Chondrocyte (in vitro differentiated cells): ENCODE results near the gene CHRM2. TPM values are rescaled to one million over a fixed set of nuclear protein-coding genes. Genes with fewer than 3 reads are reported as not detected.

Experiments
- DNase-seq: peaks from one replicate; pipeline ENCODE4 v3.0.0; 2021; ENCODE audit warnings: mixed read lengths, low spot score
- H3K27ac Mint-ChIP-seq: one replicate; pipeline ENCODE4 v1.8.0; 2021; ENCODE audit warnings: mild to moderate bottlenecking, moderate library complexity, mixed read lengths; ENCODE audit not compliant: unreplicated experiment
- H3K27me3 Mint-ChIP-seq: 2 replicates; pipeline ENCODE4 v1.8.0; 2021; ENCODE audit warnings: low read depth, mixed read lengths
- H3K36me3 Mint-ChIP-seq: 2 replicates; pipeline ENCODE4 v1.8.0; 2021; ENCODE audit warnings: low read depth, mixed read lengths
- H3K4me1 Mint-ChIP-seq: 2 replicates; pipeline ENCODE4 v1.8.0; 2021; ENCODE audit warnings: low read depth, mild to moderate bottlenecking, mixed read lengths
- H3K4me3 Mint-ChIP-seq: one replicate; pipeline ENCODE4 v1.8.0; 2021; ENCODE audit warnings: mild to moderate bottlenecking, moderate library complexity, mixed read lengths; ENCODE audit not compliant: unreplicated experiment
- H3K9me3 Mint-ChIP-seq: 2 replicates; pipeline ENCODE4 v1.8.0; 2021; ENCODE audit warnings: low read depth, mixed read lengths
- microRNA-seq: library from miRNA; unstranded; fragments of <30 nt; microRNA quantifications from one replicate; pipeline ENCODE4 v1.2.0, GENCODE V29; 2020; ENCODE audit warnings: borderline number of aligned reads
- total RNA-seq: library from RNA; stranded (reverse); gene quantifications from 3 replicates; pipeline ENCODE4 v1.2.1, GENCODE V29; 2021
- TF ChIP-seq, protein P1 (sequence below): fragments of 200-600 bp; sonication (generic); IDR thresholded peaks from 2 replicates; pipeline ENCODE4 v1.5.0; 2021; ENCODE audit warnings: antibody characterized with exemption, mild to moderate bottlenecking, moderate library complexity

The CHRM2 gene
- total RNA-seq, 1 donor from 2014 or later: not detected

DNA sequence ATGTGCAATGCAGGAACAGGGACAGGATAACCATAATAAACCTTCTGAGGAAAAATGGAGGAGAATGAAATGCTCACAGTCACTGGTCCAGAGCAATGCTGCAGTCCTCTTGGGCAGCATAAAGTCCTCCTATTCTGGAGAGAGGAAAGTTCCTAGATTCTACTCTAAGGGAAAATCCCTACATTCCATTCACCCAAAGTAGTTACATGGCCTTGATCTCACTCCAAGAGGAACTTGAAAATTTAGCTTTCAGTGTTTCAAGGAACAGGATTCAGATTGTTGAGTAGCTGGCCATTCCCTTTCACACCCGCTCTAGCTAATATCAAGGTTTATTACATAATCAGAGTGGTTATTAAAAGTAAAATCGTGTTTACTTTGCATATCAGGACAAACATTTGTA is 168.3 kb downstream of the CHRM2 start:
- DNase-seq: no peak
- Mint-ChIP-seq H3K27me3 (no peaks in the 10 kb centered on the region), H3K9me3 (no peaks in the 10 kb centered on the region), H3K4me3 (no peak overlapping the region), H3K4me1 (no peaks in the 10 kb centered on the region), H3K27ac (no peak overlapping the region), H3K36me3 (no peaks in the 10 kb centered on the region)
- TF ChIP-seq, protein P1, sequence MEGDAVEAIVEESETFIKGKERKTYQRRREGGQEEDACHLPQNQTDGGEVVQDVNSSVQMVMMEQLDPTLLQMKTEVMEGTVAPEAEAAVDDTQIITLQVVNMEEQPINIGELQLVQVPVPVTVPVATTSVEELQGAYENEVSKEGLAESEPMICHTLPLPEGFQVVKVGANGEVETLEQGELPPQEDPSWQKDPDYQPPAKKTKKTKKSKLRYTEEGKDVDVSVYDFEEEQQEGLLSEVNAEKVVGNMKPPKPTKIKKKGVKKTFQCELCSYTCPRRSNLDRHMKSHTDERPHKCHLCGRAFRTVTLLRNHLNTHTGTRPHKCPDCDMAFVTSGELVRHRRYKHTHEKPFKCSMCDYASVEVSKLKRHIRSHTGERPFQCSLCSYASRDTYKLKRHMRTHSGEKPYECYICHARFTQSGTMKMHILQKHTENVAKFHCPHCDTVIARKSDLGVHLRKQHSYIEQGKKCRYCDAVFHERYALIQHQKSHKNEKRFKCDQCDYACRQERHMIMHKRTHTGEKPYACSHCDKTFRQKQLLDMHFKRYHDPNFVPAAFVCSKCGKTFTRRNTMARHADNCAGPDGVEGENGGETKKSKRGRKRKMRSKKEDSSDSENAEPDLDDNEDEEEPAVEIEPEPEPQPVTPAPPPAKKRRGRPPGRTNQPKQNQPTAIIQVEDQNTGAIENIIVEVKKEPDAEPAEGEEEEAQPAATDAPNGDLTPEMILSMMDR: no peak

DNA sequence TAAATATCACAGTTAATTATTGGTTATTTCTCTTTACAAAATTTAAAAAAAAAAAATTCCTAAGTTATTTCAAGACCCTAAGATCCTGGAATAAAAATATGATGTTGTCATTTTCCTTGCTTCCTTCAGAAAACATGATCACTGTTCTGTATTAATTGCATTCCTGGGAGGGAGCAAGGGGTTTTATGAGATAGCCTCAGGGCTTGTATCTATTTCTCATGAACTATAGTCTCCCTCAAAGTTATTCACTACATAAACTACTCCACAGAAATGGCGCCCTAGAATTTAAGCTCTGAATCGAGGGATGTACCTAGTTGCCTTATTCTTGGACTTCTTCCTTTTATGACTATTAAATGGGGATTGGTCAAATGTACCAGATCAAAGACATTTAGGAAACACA is 170.3 kb downstream of the CHRM2 start:
- Mint-ChIP-seq H3K9me3 (no peaks in the 10 kb centered on the region), H3K4me3 (no peak overlapping the region), H3K27me3 (no peaks in the 10 kb centered on the region), H3K27ac (no peak overlapping the region), H3K36me3 (no peaks in the 10 kb centered on the region), H3K4me1 (peaks cover 9% of the 10 kb centered on the region)
- no peak for DNase-seq
- TF ChIP-seq, protein P1: no peak

DNA sequence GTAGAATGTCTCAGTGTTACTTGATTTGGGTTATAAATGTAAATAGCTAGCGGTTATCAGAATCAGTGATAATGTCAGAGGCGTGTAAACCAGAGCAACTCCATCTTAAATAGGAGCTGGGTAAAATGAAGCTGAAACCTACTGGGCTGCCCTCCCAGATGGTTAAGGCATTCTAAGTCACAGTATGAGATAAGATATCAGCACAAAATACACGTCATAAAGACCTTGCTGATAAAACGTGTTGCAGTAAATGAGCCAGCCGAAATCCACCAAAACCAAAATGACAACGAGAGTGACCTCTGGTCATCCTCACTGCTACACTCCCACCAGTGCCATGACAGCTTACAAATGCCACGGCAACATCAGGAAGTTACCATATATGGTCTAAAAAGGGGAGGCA is 172.3 kb downstream of the CHRM2 start:
- no peaks in the 10 kb centered on the region for H3K27me3 Mint-ChIP-seq

DNA sequence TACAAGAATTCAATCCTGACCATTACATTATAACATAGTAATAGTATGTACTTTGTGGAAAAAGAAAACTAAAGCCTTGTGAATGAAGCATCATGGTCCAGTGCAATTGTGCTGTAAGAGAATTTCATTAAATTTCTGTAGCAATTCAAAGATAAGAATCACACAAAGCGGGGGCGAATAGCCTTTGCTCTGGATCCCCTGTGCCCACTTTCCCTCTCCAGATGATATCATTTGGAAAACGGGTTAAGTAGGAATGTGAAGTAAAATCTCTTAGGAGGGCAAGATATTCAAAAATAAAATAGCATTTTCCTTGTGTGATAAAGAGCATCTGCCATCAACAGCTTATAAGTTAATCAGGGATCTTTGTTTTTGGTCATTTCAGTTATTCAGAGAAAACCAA is 177.1 kb downstream of the CHRM2 start:
- no peaks in the 10 kb centered on the region for H3K36me3 Mint-ChIP-seq
- H3K27me3 Mint-ChIP-seq: no peaks in the 10 kb centered on the region
- H3K4me1 Mint-ChIP-seq: peaks cover 12% of the 10 kb centered on the region
- TF ChIP-seq, protein P1: no peak
- H3K27ac Mint-ChIP-seq: no peak overlapping the region
- no peak overlapping the region for H3K4me3 Mint-ChIP-seq
- H3K9me3 Mint-ChIP-seq: peaks cover 9% of the 10 kb centered on the region
- DNase-seq: no peak

More for the DNA sequence above, 172.3 kb downstream of the CHRM2 start:
- Mint-ChIP-seq H3K27ac (no peak overlapping the region), H3K4me1 (peaks cover 12% of the 10 kb centered on the region), H3K9me3 (peaks cover 9% of the 10 kb centered on the region), H3K4me3 (no peak overlapping the region), H3K36me3 (no peaks in the 10 kb centered on the region)
- TF ChIP-seq, protein P1: no peak
- no peak for DNase-seq

DNA sequence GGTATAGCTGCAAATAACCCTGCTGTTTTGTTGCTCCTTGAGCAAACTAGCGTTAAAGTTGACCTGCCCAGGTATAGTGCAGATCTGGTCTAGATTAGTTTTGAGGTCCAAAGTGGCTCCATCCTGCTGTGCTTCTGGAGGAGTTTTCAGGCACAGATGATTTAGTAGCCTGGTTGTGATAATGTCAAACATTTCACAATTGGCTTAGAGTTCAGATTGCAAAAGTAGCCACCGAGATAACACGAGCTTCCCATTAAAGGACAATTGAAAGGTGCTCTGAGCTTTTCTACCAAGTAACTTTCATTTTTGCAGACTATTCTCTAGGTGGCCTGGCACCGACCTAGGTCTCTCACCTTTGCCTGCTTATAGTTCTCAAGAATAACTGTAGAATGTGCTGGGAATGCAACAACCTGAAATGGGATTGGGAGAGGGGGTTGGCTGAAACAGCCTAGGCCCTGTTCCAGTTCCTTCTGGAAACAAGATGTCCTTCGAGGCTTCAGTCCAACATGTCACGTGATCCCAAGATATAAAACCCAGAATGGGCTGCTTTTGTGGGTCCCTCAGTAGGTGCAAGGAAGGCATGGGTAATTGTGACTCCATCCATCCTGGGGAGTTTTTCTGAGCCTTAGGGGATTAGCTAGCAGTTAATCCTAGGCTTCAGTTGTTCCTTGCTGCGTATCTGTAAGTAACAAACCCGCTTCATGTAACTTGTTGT is 201.0 kb downstream of the CHRM2 start:
- H3K36me3 Mint-ChIP-seq: no peaks in the 10 kb centered on the region
- peaks cover 25% of the 10 kb centered on the region for H3K4me1 Mint-ChIP-seq
- no peaks in the 10 kb centered on the region for H3K27me3 Mint-ChIP-seq
- H3K4me3 Mint-ChIP-seq: no peak overlapping the region
- DNase-seq: no peak
- TF ChIP-seq, protein P1: no peak
- no peak overlapping the region for H3K27ac Mint-ChIP-seq
- no peaks in the 10 kb centered on the region for H3K9me3 Mint-ChIP-seq

Small RNA genes within 50 kb of the gene (microRNA-seq; reads per million reads assigned to microRNA genes)
- gene MIR490: 3.3 reads per million
